GM12891 (cell line): ENCODE measurements around the gene TTC7B.

Source experiments
- PAX5 ChIP-seq: IDR thresholded peaks from 2 replicates; pipeline ENCODE4 v1.6.1; 2011; ENCODE audit warnings: low read length, moderate library complexity, mild to moderate bottlenecking; ENCODE audit not compliant: insufficient read depth, severe bottlenecking
- POLR2A ChIP-seq: IDR thresholded peaks from 2 replicates; pipeline ENCODE4 v1.6.1; 2011; ENCODE audit warnings: low read depth, low read length, control low read depth
- POLR2AphosphoS5 ChIP-seq: IDR thresholded peaks from 2 replicates; pipeline ENCODE4 v1.6.1; 2011; ENCODE audit warnings: low read depth, low read length, control low read depth
- SPI1 ChIP-seq: IDR thresholded peaks from 2 replicates; pipeline ENCODE4 v1.6.1; 2011; ENCODE audit warnings: low read depth, low read length, control low read depth
- TAF1 ChIP-seq: IDR thresholded peaks from 2 replicates; pipeline ENCODE4 v1.6.1; 2011; ENCODE audit warnings: low read depth, low read length, control low read depth

- TF ChIP-seq POLR2A (no peak), POLR2AphosphoS5 (no peak), TAF1 (no peak), PAX5 (no peak), SPI1 (no peak)
Observed at GRCh38 chr14:90518941-90519256, 297.3 kb downstream of the TTC7B start.
